IMR-90 (cell line): Measurements from ENCODE around the gene MAN1C1. TPM values are rescaled to one million over a fixed set of nuclear protein-coding genes. Genes with fewer than 3 reads are reported as not detected.

ENCODE experiments used
- ATAC-seq: fragments of 200-7000 bp; cut with Tn5 transposase; 2 replicates; pipeline ENCODE4 v1.9.1; 2020; ENCODE audit warnings: low read depth, mild to moderate bottlenecking, moderate library complexity
- BruUV-seq: library from RNA; stranded (reverse); fragments of 400-500 nt; replicated peaks from 2 replicates; lab custom pipeline; 2021; lab: Mats Ljungman, UMichigan
- CTCF ChIA-PET: fragments of 300-600 bp; formaldehyde crosslinking; extraction: SDS; loops from one replicate; lab custom pipeline; 2021; ENCODE audit warnings: antibody characterized with exemption; lab: Yijun Ruan, JAX
- POLR2A ChIA-PET: fragments of 300-600 bp; sonication (Branson Sonifier 250); formaldehyde crosslinking; loops from one replicate; lab custom pipeline; 2022; ENCODE audit warnings: antibody characterized with exemption; ENCODE audit not compliant: unreplicated experiment; lab: Charles Lee
- DNase-seq: peaks from one replicate; pipeline ENCODE4 v3.0.0; 2013
- H2AFZ ChIP-seq: replicated peaks from 2 replicates; pipeline ENCODE3; 2013; ENCODE audit warnings: low read length, mild to moderate bottlenecking; ENCODE audit not compliant: poor library complexity
- H2AK5ac ChIP-seq: 2 replicates; pipeline ENCODE4 v1.6.1; 2013; ENCODE audit warnings: low read depth, low read length, inconsistent platforms
- H2AK9ac ChIP-seq: replicated peaks from 2 replicates; pipeline ENCODE3; 2013; ENCODE audit warnings: mild to moderate bottlenecking, low read depth, low read length, moderate library complexity; ENCODE audit not compliant: poor library complexity
- H2BK120ac ChIP-seq: 2 replicates; pipeline ENCODE4 v1.6.1; 2013; ENCODE audit warnings: low read depth, low read length, inconsistent platforms
- H2BK15ac ChIP-seq: 3 replicates; pipeline ENCODE4 v1.6.1; 2013; ENCODE audit warnings: low read depth, low read length, inconsistent platforms
- H2BK20ac ChIP-seq: 2 replicates; pipeline ENCODE4 v1.6.1; 2013; ENCODE audit warnings: low read depth, mild to moderate bottlenecking, inconsistent platforms, low read length, moderate library complexity
- H2BK5ac ChIP-seq: 2 replicates; pipeline ENCODE4 v1.6.1; 2013; ENCODE audit warnings: mild to moderate bottlenecking, low read depth, low read length, inconsistent platforms; ENCODE audit not compliant: poor library complexity, severe bottlenecking
- H3K14ac ChIP-seq: replicated peaks from 2 replicates; pipeline ENCODE4 v1.6.1; 2013; ENCODE audit warnings: low read depth, low read length, inconsistent platforms
- H3K18ac ChIP-seq: 2 replicates; pipeline ENCODE4 v1.6.1; 2013; ENCODE audit warnings: low read depth, low read length, control low read depth
- H3K23ac ChIP-seq: 2 replicates; pipeline ENCODE4 v1.6.1; 2013; ENCODE audit warnings: low read depth, low read length, inconsistent platforms
- H3K27ac ChIP-seq: 2 replicates; pipeline ENCODE4 v1.5.1; 2013; ENCODE audit warnings: mild to moderate bottlenecking, control low read depth, low read length; ENCODE audit not compliant: insufficient read depth
- H3K27me3 ChIP-seq: 2 replicates; pipeline ENCODE4 v1.6.1; 2013; ENCODE audit warnings: low read length; ENCODE audit not compliant: control insufficient read depth, insufficient read depth
- H3K36me3 ChIP-seq: 2 replicates; pipeline ENCODE4 v1.6.1; 2013; ENCODE audit warnings: low read length, mixed read lengths; ENCODE audit not compliant: control insufficient read depth, insufficient read depth
- H3K4ac ChIP-seq: 2 replicates; pipeline ENCODE4 v1.6.1; 2013; ENCODE audit warnings: low read depth, low read length, inconsistent platforms
- H3K4me1 ChIP-seq: 2 replicates; pipeline ENCODE4 v1.6.1; 2013; ENCODE audit warnings: low read length, mixed read lengths; ENCODE audit not compliant: control insufficient read depth, insufficient read depth
- H3K4me2 ChIP-seq: 2 replicates; pipeline ENCODE4 v1.6.1; 2013; ENCODE audit warnings: low read depth, mild to moderate bottlenecking, control low read depth, low read length, moderate library complexity
- H3K4me3 ChIP-seq: 2 replicates; pipeline ENCODE4 v1.5.1; 2013; ENCODE audit warnings: low read depth, mild to moderate bottlenecking, control low read depth, low read length, moderate library complexity; ENCODE audit not compliant: insufficient read depth
- H3K56ac ChIP-seq: 2 replicates; pipeline ENCODE4 v1.6.1; 2013; ENCODE audit warnings: low read length, inconsistent platforms; ENCODE audit not compliant: insufficient read depth; ENCODE audit errors: extremely low read depth
- H3K79me1 ChIP-seq, 2 experiments: 2 replicates each; pipeline ENCODE4 v1.6.1; 2013; ENCODE audit warnings: low read length in 2 of 2, inconsistent platforms in 1 of 2, low read depth in 1 of 2
- H3K9ac ChIP-seq: 2 replicates; pipeline ENCODE4 v1.6.1; 2013; ENCODE audit warnings: low read depth, low read length, control low read depth
- H3K9me1 ChIP-seq: 2 replicates; pipeline ENCODE4 v1.6.1; 2013; ENCODE audit warnings: low read length, inconsistent platforms; ENCODE audit not compliant: insufficient read depth
- H3K9me3 ChIP-seq: 2 replicates; pipeline ENCODE4 v1.6.1; 2013; ENCODE audit warnings: low read length; ENCODE audit not compliant: control insufficient read depth, insufficient read depth
- H4K20me1 ChIP-seq: 2 replicates; pipeline ENCODE4 v1.6.1; 2013; ENCODE audit warnings: low read length, inconsistent platforms; ENCODE audit not compliant: insufficient read depth
- H4K5ac ChIP-seq: 2 replicates; pipeline ENCODE4 v1.6.1; 2013; ENCODE audit warnings: mild to moderate bottlenecking, low read depth, low read length, control low read depth
- H4K8ac ChIP-seq, 2 experiments: 2 replicates each; pipeline ENCODE4 v1.6.1; 2013; ENCODE audit warnings: low read depth in 2 of 2, low read length in 2 of 2, control low read depth in 1 of 2, inconsistent platforms in 1 of 2
- H4K91ac ChIP-seq: 2 replicates; pipeline ENCODE4 v1.6.1; 2013; ENCODE audit warnings: low read depth, low read length, inconsistent platforms; ENCODE audit not compliant: insufficient read depth
- BHLHE40 ChIP-seq: fragments of 150-350 bp; IDR thresholded peaks from 2 replicates; pipeline ENCODE4 v1.6.1; 2016; ENCODE audit warnings: mild to moderate bottlenecking, low read depth, low read length
- CEBPB ChIP-seq: IDR thresholded peaks from 2 replicates; pipeline ENCODE4 v1.6.1; 2012; ENCODE audit warnings: low read depth, low read length, improper control_type of control experiment
- FOS ChIP-seq: fragments of 150-350 bp; IDR thresholded peaks from 2 replicates; pipeline ENCODE4 v1.6.1; 2016; ENCODE audit warnings: low read depth, low read length
- MAFK ChIP-seq: IDR thresholded peaks from 2 replicates; pipeline ENCODE4 v1.6.1; 2012; ENCODE audit warnings: low read depth, low read length, improper control_type of control experiment
- MAZ ChIP-seq: IDR thresholded peaks from 2 replicates; pipeline ENCODE4 v1.6.1; 2012; ENCODE audit warnings: low read depth, mild to moderate bottlenecking, low read length, improper control_type of control experiment, moderate library complexity, borderline replicate concordance
- MXI1 ChIP-seq: IDR thresholded peaks from 2 replicates; pipeline ENCODE4 v1.6.1; 2012; ENCODE audit warnings: low read depth, mild to moderate bottlenecking, low read length, moderate library complexity, borderline replicate concordance
- POLR2A ChIP-seq: IDR thresholded peaks from 2 replicates; pipeline ENCODE4 v1.6.1; 2012; ENCODE audit warnings: mild to moderate bottlenecking, low read depth, low read length
- RAD21 ChIP-seq: IDR thresholded peaks from 2 replicates; pipeline ENCODE4 v1.6.1; 2012; ENCODE audit warnings: low read length, improper control_type of control experiment
- RCOR1 ChIP-seq: IDR thresholded peaks from 2 replicates; pipeline ENCODE4 v1.6.1; 2012; ENCODE audit warnings: mild to moderate bottlenecking, low read length, improper control_type of control experiment; ENCODE audit not compliant: insufficient replicate concordance
- RFX5 ChIP-seq: IDR thresholded peaks from 2 replicates; pipeline ENCODE4 v1.8.0; 2012; ENCODE audit warnings: low read depth, mild to moderate bottlenecking, low read length, moderate library complexity
- SMC3 ChIP-seq: fragments of 150-350 bp; IDR thresholded peaks from 2 replicates; pipeline ENCODE4 v1.6.1; 2016; ENCODE audit warnings: low read depth, mild to moderate bottlenecking, antibody characterized with exemption, low read length, moderate library complexity
- USF2 ChIP-seq: fragments of 150-350 bp; IDR thresholded peaks from 2 replicates; pipeline ENCODE4 v1.6.1; 2017; ENCODE audit warnings: mild to moderate bottlenecking, antibody characterized with exemption, low read length, low read depth
- WGBS, 2 experiments: methylation state at CpG; one replicate each; pipeline versions ENCODE4 v1.1.5 to v1.1.7; 2013; ENCODE audit warnings: missing lambda C conversion rate in 2 of 2; ENCODE audit not compliant: insufficient read length in 1 of 2; ENCODE audit errors: extremely low coverage in 2 of 2; 5-methylcytosine and 5-hydroxymethylcytosine counted together
- dilution Hi-C: fragments of 300-500 bp; cut with HindIII; formaldehyde crosslinking; loops from one replicate; pipeline ENCODE4 v1.14.3; 2018; ENCODE audit warnings: low sequenced_read_pairs; ENCODE audit not compliant: unreplicated experiment
- in situ Hi-C: fragments of 300-500 bp; cut with MboI; formaldehyde crosslinking; loops from 3 replicates; pipeline ENCODE4 v1.14.3; 2019; ENCODE audit warnings: low sequenced_read_pairs, inconsistent platforms, mixed read lengths
- intact Hi-C: fragments of 100-400 bp; cut with micrococcal nuclease; formaldehyde crosslinking; loops from 2 replicates; pipeline ENCODE4 v1.10.0; 2022
- polyA plus RNA-seq, 3 experiments: library from polyadenylated mRNA; depleted of rRNA; stranded (reverse); fragments of >200 nt; gene quantifications; 2 replicates each; pipeline ENCODE4 v1.2.3, GENCODE V29; 2012; ENCODE audit warnings: low replicate concordance in 1 of 3
- total RNA-seq: library from RNA; depleted of rRNA; stranded (reverse); fragments of >200 nt; gene quantifications from 2 replicates; pipeline ENCODE4 v1.2.3, GENCODE V29; 2012
- TF ChIP-seq, protein P1 (sequence below): conservative IDR thresholded peaks from 2 replicates; pipeline ENCODE4 v1.5.1; 2012; ENCODE audit warnings: mild to moderate bottlenecking, low read depth, low read length, improper control_type of control experiment

Gene MAN1C1
- total and polyA plus RNA-seq, 2 of the 4 experiments (the other 2 are of a cell fraction) = 3.2 to 11.3 TPM

DNA sequence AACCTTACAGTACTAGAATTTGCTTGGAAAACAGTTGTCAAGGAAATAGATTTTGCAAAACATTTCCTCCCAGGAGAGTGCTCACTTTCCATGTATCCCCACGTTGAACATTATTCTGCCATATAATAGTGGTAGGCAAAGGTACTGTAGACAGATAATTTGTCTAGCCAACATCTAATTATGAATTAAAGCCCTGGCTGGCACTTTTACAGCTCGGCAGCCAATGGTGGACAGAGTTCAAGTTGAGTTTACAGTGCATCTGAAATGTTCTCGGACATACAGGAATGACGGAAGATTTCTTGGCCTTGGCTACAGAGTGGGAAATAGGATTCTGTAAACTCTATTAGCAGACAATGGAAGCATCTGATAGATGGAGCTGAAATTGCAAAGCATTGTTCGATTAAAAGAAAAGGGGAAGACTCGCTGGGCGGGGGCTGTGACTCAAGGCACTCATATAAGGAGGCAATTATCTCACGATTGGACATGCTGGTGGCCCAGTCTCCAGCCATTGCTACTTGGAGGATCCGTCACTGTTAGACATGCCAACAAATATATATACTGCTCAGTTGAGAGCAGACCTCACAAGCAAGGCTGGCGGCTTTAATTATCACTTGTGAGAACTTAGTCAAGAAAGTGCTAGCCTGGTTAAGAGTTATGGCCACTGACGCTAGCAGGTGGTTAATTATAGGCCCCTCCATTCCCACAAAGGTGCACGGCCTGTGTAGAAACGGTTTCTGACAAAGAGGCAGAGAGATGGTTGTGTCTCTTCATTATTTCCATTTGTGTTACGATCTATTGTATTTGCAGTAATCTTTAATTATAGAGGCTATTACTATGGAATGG, 48.0 kb downstream of the MAN1C1 start (continued):
- TF ChIP-seq USF2 = no peak

DNA sequence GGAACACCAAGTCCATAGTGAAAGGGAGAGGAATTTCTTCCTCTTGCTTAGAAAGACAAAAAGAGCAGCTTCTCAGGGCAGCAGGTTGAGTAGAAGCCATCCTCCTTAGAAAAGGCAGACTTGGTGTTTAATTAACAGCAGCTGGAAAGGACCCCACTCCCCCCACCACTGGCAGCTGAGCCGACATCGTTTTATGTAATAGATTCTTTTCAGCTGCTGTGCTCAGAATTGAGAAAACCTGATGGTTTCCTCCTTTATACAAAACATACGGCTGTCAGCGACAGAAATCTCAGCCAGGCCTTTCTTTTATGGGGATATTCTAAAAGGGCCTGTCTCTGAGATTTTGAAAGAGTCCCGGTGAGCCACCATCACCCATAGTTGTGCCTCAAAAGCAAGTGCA, 49.9 kb downstream of the MAN1C1 start:
- peaks cover 6% of the 10 kb centered on the region; the same call in 1 of the 2 replicates for H3K4me1 ChIP-seq
- H4K5ac ChIP-seq = no peak overlapping the region
- H3K79me1 ChIP-seq = no peaks in the 10 kb centered on the region
- WGBS, 2 experiments = 14% methylated on average over 1 of the region's 5 CpGs; no CpG with 5 or more reads in 1 of the 2 experiments
- no peak overlapping the region for H3K14ac ChIP-seq
- no peak overlapping the region for H4K91ac ChIP-seq
- dilution Hi-C loops = no loop called here
- intact Hi-C loops = loop anchor here (5.0 kb wide), 1 partner anchor 49 kb away; the partner anchor contains the start of gene MAN1C1
- H3K4me2 ChIP-seq = no peak overlapping the region
- BruUV-seq = no TSS peak
- peaks cover under 1% of the 10 kb centered on the region; the same call in 1 of the 2 replicates for H3K9me1 ChIP-seq
- no peak overlapping the region for H3K4ac ChIP-seq
- H4K8ac ChIP-seq = no peak overlapping the region
- no peak overlapping the region for H2BK20ac ChIP-seq
- DNase-seq (no peak), ATAC-seq (no peak)
- no peak overlapping the region; the same call in 2 of the 3 replicates for H2BK15ac ChIP-seq
- H2BK5ac ChIP-seq = no peak overlapping the region
- no peak overlapping the region for H2BK120ac ChIP-seq
- H3K36me3 ChIP-seq = peaks cover 2% of the 10 kb centered on the region; the same call in 1 of the 2 replicates
- H2AK5ac ChIP-seq = no peak overlapping the region
- ChIA-PET POLR2A (no interaction called here), CTCF (no interaction called here)
- H4K20me1 ChIP-seq = no peaks in the 10 kb centered on the region
- TF ChIP-seq, protein P1, sequence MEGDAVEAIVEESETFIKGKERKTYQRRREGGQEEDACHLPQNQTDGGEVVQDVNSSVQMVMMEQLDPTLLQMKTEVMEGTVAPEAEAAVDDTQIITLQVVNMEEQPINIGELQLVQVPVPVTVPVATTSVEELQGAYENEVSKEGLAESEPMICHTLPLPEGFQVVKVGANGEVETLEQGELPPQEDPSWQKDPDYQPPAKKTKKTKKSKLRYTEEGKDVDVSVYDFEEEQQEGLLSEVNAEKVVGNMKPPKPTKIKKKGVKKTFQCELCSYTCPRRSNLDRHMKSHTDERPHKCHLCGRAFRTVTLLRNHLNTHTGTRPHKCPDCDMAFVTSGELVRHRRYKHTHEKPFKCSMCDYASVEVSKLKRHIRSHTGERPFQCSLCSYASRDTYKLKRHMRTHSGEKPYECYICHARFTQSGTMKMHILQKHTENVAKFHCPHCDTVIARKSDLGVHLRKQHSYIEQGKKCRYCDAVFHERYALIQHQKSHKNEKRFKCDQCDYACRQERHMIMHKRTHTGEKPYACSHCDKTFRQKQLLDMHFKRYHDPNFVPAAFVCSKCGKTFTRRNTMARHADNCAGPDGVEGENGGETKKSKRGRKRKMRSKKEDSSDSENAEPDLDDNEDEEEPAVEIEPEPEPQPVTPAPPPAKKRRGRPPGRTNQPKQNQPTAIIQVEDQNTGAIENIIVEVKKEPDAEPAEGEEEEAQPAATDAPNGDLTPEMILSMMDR = no peak
- TF ChIP-seq MXI1 = no peak
- TF ChIP-seq SMC3 = no peak
- no peak for TF ChIP-seq FOS
- TF ChIP-seq RAD21 = no peak
- no peak for TF ChIP-seq RCOR1
- TF ChIP-seq MAFK = no peak
- no peak for TF ChIP-seq CEBPB
- no peak for TF ChIP-seq BHLHE40
- TF ChIP-seq RFX5 = no peak
- no peak for TF ChIP-seq MAZ
- no peak for TF ChIP-seq POLR2A
- no peak for TF ChIP-seq USF2
- H3K23ac ChIP-seq = no peak overlapping the region
- no peak overlapping the region for H2AK9ac ChIP-seq
- no peaks in the 10 kb centered on the region for H3K27me3 ChIP-seq
- no peak overlapping the region for H3K4me3 ChIP-seq
- H3K18ac ChIP-seq = no peak overlapping the region
- no peaks in the 10 kb centered on the region for H3K9me3 ChIP-seq
- no peak overlapping the region for H2AFZ ChIP-seq
- no peak overlapping the region for H3K9ac ChIP-seq
- H3K27ac ChIP-seq = no peak overlapping the region
- H3K56ac ChIP-seq = no peak overlapping the region
- in situ Hi-C loops = no loop called here
